HG02870 (cell line): ENCODE data around the gene HDHD5.

Experiments
- ATAC-seq: cut with Tn5 transposase; IDR thresholded peaks from one replicate; pipeline ENCODE4 v1.9.1; 2021; ENCODE audit warnings: mild to moderate bottlenecking, moderate library complexity; ENCODE audit not compliant: unreplicated experiment

Gene HDHD5

DNA sequence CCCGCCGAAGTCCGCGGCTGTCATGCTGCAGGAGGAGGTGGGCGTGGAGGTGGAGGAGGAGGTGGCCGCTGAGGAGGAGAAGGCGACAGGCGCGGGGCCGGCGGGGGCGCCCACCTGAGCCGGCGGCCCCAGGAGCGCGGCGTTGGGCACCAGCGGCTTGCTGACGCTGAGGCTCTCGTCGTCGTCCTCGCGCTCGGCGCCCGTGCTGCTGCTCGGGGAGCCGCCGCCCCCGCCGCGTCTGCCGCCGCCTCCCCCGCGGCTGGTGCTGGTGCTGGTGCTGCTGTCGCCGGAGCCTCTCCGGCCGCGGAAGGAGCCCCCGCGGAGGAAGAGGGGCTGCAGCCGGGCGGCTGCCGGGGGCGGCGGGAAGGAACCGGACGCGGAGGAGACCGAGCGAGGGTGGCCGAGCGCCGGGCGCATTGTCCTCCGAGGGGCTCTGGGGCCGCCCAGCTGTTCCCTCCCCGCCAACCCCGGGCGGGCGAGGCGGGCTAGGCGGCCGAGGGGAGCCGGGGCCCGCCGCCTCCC is 38.3 kb downstream of the HDHD5 start:
- ATAC-seq, result no peak

DNA sequence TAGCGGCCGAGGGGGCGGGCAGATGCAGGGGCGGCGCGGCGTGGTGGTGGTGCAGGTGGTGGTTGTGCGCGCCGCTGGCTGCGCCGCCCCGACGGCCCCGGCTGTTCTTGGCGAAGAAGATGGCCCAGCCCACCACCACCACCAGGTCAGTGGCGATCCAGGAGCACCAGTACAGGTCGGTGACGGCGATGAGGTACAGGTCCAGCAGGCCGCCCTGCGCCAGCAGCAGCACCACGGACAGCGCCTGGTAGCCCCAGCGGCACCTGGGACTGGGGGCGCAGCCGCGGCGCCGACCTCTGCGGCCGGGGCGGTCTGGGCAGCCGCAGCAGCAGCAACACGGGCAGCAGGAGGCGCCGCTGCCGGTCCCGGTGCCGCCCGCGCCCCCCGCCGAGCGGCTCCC is 38.8 kb downstream of the HDHD5 start:
- ATAC-seq, result no peak

DNA sequence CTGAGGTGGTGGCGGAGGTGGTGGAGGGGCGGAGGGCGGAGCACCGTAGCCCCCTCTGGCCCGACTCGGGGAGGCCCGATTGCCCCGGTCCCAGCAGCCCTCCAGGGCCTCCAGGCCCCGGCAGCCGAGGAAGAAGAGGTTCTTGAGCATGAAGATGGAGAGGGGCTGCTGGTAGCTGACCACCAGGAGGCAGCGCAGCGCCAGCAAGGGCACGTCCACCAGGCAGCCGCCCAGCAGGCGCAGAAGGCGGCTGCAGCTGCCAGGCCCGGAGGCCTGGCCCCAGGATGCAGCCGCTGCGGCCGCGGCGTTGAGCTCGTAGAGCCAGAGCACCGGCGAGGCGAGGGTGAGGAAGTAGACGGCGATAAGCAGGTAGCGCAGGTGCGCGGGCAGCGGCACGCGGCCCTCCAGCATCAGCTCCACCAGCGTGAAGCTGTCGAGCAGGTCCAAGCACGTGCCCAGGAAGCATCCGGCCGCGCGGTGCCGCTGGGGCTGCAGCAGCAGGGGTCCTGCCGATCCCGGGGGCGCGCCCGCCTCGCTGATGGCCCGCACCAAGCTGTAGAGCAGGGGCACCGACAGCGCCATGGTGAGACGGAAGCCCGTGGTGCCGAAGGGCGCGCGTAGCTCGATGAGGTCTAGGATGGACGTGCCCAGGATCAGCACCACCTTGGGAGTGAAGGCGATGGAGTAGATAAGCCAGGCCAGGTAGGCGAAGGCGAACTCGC is 39.4 kb downstream of the HDHD5 start:
- no peak for ATAC-seq

DNA sequence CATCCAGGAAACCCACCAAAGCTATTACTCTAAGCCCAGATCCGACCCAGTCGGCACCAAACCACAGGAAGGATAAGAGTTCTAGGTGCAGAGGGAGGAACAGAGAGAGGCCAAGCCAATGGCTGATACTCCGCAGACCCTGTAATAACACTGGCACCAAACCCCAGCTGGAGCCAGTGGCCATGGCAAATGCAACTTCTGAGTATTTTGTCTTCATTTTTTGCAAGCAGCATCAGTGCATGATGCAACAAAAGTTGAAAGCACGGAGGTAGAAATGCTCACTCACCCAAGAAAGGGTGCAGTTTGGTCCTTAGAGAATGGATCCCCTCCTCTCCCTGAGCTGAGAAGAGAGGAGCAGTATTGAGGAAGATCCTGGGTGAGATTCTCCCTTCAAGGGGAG is 40.7 kb downstream of the HDHD5 start:
- ATAC-seq, result no peak

DNA sequence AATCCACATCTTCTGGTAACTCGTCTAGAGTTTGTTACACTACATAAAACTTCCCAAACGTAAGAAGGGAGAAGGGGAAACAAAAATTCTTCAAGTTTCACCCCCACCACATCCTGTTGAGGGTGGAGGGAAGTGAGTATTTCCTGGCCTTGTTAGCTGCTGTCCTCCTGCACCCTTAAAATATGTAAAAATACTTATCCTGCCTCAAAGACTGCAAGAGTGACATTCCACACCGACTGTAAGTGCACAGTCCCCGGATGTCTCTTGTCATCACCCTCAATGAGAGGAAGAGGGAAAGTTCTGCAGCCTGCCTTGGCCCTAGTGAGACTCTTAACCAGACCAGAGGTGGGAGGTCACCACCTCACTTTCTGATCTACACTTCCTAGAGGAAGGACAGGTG is 41.2 kb downstream of the HDHD5 start:
- ATAC-seq, result no peak

DNA sequence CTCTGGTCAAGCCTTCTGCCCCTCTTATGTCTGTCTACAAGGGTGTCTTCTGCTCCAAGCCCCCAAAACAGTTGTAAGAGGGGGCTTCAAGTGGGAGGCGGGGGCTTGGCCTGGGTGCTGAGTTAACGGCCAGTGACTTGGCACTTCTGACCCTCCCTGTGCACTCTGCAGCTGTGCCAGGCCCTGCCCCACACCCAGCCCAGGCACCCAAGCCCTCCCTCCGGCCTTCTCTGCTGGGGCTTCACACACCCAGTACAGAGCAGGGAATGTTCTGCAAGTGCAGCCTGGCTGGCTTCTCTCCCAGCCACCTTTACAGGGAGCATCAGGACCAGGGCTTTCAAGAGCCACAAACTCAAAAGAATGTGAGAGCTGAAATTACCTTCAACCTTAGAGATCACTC is 41.7 kb downstream of the HDHD5 start:
- ATAC-seq, result no peak

DNA sequence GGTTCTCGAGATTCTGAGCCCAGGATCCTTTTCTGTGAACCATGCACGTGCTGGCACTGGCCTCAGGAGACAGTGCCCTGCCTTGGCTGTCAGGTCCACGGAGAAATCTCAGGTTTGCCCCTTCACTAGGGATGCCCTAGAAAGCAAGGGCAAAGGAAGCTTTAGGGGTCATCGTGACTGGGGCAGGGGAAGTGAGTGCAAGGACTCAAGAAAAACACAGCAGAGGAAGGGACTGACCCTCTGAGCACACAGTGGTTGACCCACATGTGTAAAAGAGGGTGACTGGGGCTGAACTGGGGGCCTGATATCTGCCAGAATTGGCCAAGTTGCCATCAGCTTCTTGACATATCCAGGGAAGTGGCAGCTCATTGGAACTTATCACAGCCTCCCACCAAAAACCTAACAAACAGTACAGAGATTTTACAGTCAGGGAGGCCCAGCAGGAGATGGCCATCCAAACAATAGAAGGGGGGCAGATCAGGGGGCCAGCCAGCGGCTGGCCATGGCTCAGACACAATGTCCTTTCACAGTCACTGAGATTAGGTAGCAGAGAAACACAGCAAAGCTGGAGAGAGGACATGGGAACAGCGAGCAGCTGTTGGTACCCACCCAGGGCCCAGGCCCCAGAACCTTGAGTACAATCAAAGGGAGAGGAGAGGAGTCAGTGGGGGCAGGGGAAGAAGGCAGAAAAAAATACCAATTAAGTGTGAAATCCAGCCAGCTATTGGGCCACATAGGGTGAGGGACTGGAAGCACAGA is 42.3 kb downstream of the HDHD5 start:
- no peak for ATAC-seq

DNA sequence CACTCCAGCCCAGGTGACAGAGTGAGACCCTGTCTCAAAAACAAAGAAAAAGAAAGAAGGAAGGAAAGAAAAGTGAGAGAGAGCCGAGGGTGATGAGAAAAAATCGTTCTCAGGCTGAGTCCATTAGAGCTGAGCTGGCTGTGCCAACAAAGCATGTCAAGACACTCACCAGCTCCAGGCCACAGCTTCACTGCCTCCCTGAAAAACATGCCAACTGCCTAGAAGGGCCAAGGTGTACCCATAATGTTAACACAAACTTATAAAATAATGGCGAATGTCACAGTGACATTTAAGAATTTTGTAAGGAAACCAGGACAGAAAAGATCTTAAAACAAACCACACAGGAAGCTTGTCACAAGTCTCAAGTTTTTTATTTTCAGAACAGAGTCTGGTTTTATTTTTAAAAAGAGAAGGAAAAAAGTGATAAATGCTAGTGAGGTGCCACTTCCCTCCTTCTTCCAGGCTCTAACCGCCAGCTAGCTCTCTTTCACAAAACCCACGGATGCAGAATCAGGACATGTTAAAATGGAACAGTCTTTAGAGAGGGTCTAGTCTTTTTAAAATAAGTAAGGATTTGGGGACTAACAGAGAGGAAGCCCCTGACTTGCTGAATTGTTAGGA is 43.0 kb downstream of the HDHD5 start:
- no peak for ATAC-seq

DNA sequence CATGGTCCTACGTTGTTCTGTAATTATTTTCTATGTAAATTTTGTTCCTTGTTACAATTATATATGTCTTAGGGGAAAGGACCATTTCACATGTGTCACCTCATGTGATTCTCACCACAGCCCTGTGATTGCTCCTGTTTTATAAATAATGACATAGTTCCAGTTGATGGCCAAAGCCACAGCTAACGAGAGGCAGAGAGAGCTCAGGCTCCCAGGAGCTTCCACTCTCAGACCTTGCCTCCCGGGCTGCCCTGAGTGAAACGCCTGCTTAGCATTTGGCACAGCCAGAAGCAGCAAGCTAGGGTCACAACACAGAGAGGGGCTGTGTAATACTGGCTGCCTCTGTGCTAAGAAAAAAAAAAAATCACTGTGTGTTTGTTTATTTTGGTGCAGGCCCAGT is 43.8 kb downstream of the HDHD5 start:
- ATAC-seq, result no peak

DNA sequence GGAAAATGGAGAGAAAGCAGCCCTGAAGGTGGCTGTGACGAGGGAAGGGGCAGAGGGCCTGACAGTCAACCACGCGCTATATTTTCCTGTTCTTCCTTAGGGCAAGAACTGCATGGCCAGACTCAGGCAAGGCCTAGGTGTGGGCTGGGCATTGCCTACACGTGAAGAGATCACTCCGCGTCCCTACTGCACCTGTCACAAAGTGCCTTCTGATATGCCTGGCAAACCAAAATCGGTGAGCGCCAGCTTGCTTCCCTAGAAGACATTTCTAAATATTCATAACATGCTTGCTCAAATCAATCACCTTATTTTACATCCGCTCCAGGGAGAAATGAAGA is 44.2 kb downstream of the HDHD5 start:
- no peak for ATAC-seq

DNA sequence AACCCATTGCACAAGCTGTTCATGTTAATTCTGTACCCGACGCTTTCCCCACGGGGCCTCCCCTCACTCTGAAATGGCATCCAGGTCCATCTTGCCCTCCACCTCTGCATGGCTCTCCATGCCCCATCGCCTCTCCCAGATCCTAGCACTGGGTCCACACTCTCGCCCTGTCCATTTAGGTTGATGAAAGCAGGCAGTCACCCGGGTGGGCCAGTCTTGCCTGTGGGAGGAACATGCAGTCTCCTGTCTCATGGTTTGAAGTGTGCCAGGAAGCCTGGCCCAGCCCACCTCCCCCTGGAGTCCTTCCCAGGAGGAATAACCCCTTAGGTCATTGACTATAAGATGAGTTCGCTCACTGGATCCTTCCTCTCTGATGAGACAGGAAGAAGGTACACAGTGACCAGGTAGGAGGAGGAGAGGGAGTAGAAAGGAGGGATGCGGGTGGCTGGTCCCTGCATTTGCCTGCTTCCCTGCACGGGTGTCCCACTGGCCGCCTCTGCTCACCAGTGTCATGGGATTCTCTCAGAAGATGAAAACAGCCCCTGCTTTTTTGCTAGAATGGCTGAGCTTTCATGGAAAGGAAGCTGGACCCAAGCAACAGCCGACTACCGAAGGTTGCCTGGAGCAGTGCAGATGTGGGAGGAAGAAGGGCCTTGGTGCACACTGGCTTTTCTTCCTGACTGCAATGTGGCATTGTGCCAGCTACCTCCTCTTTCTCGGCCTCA is 44.7 kb downstream of the HDHD5 start:
- ATAC-seq, result no peak

DNA sequence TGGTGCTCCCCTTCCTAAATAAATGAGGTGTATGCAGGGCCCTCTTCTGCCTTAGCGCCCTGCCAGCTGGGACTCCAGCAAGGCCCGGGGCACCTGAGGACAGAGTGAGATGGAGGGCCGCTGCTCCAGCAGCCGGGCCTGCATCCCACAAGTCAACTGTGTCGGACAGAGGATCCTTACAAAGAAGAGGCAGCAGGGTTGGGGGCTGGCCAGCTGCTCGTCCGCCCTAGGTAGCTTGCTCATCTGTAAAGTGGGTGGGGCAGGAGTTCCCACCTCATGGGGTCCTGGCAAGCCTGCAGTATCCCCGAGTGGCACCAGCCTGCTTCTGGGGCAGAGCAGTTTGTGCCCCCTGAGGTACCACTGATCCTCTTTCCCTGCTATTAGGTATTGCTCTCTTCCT is 45.5 kb downstream of the HDHD5 start:
- ATAC-seq, result no peak

DNA sequence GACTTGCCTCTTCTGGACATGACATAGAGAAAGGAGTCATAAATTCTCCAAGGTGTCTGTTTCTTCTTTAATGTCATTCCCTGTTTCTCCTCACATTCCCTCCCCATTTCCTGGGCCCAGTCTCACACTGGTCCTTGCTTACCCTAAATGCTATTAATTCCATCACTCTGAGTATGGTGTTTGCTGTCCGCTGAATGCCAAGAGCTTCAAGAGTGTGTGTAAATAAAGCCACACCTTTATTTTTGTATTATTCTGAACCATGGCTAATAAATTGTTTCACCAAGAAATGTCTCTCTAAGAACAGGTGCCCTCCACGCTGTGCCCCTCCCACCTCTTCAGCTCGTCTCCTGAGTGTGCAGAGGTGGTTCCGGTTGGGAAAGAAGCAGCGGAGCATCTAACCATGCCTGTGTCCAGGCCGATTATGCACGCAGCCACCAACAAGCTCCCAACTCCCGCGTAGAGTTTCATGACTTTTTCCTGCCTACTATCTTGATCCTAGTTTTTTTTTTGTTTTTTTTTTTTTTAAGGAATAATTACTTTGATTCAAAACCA is 46.5 kb downstream of the HDHD5 start:
- ATAC-seq, result no peak

DNA sequence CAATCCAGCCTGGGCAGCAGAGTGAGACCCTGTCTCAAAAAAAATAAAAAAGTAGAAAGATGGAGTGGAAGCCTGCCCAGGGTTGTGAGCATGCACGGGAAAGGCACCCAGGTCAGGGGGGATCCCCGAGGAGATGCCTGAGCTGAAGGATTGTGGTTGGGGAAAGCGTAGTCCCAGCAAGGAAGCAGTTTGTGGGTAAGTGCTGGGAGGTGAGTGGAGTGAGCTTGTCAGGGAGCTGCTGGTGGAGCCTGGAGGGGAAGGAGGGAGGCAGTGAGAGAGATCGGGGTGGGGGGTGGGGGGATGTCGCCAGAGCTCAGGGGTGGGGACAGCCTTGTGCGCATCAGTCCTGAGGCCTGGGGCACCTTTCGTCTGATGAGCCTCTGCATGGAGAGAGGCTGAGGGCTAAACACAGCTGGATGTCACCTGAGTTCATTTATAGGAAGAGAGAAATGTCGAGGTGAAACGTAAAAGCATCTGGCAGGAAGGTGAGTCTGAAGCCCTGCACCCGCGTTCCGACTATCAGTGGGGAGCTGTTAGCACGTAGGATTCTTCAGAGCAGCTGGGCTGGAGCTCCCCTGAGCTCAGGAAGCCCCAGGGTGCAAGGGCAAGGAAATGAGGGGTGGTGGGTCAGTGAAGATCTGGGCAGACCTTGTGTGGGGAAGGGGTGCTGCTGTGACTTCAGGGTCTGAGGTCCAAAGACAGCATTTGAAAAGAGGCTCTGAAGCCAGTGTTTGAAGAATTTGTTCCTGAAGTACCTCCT is 48.1 kb downstream of the HDHD5 start:
- ATAC-seq, result no peak

DNA sequence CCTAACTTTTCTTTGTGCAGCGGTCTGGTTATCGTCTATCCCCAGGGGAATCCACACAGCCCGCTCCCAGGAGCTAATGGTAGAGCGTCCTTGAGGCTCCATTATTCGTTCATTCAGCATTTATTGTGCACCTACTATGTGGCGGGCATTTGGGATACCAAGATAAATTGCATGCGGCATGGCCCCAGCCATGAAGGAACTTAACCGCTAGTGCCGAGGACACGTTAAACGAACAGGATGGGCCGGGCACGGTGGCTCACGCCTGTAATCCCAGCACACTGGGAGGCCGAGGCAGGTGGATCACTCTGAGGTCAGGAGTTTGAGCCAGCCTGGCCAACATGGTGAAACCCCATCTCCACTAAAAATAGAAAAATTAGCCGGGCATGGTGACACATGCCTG is 49.1 kb downstream of the HDHD5 start:
- no peak for ATAC-seq

DNA sequence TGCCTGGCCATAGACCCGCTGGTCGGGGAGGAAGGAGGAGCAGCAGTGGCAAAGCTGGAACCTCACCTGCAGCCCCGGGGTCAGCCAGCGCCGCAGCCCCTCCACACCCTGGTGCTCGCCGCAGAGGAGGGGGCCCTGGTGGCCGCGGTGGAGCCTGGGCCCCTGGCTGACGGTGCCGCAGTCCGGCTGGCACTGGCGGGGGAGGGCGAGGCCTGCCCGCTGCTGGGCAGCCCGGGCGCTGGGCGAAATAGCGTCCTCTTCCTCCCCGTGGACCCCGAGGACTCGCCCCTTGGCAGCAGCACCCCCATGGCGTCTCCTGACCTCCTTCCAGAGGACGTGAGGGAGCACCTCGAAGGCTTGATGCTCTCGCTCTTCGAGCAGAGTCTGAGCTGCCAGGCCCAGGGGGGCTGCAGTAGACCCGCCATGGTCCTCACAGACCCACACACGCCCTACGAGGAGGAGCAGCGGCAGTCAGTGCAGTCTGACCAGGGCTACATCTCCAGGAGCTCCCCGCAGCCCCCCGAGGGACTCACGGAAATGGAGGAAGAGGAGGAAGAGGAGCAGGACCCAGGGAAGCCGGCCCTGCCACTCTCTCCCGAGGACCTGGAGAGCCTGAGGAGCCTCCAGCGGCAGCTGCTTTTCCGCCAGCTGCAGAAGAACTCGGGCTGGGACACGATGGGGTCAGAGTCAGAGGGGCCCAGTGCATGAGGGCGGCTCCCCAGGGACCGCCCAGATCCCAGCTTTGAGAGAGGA is 49.8 kb downstream of the HDHD5 start:
- no peak for ATAC-seq

DNA sequence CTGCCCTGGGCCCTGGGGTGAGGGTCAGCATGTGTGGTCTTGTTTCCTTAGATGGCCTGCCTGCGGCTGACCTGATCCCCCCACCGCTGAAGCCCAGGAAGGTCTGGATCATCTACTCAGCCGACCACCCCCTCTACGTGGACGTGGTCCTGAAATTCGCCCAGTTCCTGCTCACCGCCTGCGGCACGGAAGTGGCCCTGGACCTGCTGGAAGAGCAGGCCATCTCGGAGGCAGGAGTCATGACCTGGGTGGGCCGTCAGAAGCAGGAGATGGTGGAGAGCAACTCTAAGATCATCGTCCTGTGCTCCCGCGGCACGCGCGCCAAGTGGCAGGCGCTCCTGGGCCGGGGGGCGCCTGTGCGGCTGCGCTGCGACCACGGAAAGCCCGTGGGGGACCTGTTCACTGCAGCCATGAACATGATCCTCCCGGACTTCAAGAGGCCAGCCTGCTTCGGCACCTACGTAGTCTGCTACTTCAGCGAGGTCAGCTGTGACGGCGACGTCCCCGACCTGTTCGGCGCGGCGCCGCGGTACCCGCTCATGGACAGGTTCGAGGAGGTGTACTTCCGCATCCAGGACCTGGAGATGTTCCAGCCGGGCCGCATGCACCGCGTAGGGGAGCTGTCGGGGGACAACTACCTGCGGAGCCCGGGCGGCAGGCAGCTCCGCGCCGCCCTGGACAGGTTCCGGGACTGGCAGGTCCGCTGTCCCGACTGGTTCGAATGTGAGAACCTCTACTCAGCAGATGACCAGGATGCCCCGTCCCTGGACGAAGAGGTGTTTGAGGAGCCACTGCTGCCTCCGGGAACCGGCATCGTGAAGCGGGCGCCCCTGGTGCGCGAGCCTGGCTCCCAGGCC is 50.6 kb downstream of the HDHD5 start:
- ATAC-seq, result no peak

DNA sequence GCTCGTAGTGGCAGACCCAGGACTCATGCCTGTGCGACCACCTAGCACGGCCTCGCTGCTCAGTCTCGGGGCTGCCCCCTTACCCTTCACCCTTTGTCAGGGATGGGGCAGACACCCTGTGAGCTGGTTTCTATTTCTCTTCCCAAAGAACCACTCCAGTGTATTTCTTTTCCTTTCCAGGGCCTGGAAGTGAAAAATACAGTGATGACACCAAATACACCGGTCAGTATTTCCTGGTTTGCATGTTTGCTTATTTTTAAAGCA is 51.6 kb downstream of the HDHD5 start:
- no peak for ATAC-seq
